ENCODE data around the gene ZDHHC18.
"Not testable (repeated sequence)": the region's sequence is repeated elsewhere in the genome, so short reads cannot be mapped to it uniquely, and the experiment has no call there.

The ZDHHC18 gene

DNA sequence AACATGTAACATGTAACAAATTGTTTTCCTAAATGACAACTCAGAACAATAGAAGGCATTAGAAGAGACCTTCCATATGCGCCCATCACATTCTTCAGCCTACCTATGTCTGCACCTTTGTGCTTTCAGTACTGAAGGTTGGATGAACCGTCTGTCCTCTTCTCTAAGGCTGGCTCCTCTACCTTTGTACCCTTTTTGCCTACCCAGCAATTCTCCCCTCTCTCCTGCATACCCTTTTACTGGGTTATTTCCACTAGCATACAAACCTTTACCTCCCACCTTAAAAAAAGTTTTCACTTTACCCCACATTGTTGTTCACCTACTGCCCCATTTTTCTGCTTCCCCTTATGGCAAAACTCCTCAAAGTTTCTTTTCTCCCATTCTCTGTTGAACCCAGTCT is 33.6 kb upstream of the ZDHHC18 start:
- no peak for DNase-seq

DNA sequence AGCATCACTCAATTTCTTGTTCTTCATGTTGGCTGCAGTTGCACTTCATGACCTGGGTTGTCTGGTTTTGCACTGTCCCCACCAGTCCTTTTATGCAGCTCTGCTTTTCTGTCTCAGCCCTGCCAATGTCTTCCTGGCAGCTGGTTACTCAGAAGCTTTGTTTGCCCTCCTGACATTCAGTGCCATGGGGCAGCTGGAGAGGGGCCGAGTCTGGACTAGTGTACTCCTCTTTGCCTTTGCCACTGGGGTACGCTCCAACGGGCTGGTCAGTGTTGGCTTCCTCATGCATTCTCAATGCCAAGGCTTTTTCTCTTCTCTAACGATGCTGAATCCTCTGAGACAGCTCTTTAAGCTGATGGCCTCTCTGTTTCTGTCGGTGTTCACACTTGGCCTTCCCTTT is 32.1 kb upstream of the ZDHHC18 start:
- no peak for DNase-seq

DNA sequence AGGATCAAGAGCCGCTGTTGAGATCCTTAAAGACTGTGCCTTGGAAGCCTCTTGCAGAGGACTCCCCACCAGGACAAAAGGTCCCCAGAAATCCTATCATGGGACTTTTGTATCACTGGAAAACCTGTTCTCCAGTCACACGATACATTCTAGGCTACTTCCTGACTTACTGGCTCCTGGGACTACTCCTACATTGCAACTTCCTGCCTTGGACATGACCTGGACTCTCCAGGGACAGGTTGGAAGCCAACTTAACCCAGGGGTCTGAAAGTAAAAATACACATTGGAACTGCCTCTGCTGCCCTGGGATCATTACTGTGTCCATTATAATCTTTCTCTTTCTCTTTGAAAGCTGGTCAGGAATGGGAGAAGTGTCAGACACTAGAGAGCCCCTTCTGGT is 28.9 kb upstream of the ZDHHC18 start:
- no peak for DNase-seq

DNA sequence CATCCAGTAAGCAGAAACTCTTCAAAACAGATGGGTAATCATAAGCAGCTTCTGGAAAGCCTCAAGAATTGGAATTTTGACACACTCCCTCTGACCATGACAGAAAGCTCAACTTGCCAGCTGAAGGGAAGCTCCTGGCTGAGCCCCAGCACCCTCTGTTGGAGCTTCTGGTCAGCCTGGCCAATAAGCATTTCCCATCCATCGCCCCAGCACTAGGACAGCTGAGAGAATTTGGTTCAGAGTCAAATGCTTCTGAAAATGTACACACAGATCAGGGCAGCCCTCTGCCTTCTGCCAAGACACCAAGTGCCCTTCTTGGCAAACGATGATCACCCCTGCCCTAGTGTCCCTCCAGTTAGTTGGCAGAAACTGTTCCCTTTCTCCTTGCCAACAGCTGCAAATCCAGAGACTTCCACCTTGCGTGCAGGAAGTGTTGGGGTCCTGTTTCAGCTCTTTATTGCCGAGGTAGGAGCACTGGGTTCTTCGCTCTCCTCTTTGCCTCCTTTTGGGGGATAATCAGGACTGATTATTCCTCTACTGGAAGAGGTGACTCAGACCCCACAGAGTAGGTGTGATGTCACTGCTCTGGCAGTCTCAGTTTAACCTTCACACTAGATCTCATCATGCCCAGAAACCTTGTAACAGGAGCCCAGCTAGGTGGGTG is 26.9 kb upstream of the ZDHHC18 start:
- peak; percentile 55 to 58 for DNase-seq

DNA sequence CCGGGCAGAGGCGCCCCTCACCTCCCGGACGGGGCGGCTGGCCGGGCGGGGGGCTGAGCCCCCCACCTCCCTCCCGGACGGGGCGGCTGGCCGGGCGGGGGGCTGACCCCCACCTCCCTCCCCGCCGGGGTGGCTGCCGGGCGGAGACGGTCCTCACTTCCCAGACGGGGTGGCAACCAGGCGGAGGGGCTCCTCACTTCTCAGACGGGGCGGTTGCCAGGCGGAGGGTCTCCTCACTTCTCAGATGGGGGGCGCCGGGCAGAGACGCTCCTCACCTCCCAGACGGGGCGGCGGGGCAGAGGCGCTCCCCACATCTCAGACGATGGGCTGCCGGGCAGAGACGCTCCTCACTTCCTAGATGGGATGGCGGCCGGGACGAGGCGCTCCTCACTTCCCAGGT is 22.6 kb upstream of the ZDHHC18 start:
- not testable (repeated sequence) for DNase-seq

DNA sequence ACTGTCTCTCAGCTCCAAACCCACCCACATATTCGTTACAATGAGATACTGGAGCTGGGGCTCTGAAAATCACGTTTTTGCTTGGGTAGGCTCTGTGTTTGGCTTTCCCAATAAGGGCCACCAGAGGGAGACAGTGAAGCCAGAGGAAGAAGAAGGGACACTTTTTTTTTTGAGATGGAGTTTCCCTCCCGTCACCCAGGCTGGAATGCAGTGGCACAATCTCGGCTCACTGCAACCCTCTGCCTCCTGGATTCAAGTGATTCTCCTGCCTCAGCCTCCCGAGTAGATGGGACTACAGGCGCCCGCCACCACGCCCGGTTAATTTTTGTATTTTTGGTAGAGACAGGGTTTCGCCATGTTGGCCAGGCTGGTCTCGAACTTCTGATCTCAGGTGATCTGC is 16.4 kb upstream of the ZDHHC18 start:
- peak; percentile 79 to 82 for DNase-seq

DNA sequence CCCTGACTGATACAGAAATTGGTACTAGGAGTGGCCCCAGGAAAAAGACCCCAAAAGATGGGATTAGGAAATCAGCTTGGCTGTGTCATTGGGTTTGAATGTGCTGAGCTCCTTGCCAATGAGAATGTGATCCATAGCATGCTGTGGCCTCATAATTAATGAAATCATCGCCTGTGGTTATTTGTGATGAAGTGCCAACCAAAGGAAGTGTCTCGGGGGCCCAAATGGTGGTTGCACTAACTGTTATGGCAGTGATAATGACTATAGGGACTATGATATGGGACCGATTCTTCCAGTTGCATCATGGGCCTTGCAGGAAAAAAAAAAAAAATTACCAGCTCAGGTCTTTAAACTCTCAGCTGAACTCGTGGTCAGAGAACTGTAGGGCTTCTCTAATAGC is 15.4 kb upstream of the ZDHHC18 start:
- no peak for DNase-seq

DNA sequence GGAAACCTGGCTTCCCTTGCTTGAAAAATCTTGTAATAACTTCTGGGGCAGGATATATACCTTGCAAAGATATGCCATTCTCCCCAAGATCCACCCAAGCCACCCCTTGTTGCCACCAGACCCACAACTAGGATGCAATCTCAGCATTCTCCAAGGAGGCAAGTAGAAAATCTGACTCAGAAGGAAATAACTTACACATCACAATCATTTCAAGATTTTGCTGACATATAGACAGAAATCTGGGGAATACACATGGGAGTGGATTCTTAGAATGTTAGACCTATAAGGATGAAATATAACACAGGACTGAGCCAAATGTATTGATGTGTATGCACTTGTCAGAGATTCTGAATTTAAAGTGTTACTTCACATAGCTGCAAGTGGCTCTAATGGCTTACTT is 14.8 kb upstream of the ZDHHC18 start:
- no peak for DNase-seq

DNA sequence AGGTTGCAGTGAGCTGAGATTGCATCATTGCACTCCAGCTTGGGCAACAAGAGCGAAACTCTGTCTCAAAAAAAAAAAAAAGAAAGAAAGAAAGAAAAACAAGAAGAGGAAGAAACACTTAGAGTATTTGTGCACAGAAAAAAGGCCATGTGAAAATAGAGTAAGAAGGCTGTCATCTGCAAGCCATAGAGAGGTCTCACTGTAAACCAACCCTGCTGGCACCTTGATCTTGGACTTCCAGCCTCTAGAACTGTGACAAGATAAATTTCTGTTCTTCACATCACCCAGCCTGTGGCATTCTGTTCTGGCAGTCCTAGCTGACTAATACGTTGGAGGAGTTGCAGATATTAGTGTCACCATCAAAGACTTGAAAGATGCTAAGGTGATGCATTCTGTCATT is 12.1 kb upstream of the ZDHHC18 start:
- DNase-seq: no peak

DNA sequence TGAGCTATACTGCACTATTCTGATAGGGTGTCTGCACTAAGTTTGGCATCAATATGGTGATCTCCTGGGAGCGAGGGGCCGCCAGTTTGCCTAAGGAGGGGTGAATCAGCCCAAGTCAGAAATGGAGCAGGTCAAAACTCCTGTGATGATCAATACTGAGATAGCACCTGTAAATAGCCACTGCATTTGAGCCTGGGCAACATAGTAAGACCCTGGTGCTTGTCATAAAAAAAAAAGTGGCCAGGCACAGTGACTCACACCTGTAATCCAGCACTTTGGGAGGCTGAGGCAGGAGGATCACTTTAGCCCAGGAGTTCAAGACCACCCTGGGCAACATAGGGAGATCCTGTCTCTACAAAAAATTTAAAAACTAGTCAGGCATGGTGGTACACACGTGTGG is 11.6 kb upstream of the ZDHHC18 start:
- DNase-seq: no peak

DNA sequence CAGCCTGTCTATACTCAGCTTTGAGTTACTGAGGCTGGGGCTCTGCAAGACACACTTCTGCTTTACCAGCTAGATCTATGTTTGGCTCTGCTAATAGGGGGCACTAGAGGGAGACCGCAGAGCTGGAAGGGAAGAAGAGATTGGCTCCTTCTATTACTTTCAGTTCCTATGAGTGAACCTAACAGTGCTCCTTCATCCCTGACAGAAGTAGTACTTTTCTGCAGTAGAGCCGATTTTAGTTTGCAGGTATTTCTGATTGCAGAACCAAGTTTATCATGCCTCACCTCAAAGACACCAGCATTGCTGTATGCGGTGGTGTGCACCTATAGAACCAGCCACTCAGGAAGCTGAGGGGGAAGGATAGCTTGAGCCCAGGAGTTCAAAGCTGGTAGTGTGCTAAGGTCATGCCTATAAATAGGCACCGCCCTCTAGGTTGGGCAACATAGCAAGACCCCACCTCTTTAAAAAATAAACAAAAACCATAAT is 5.7 kb upstream of the ZDHHC18 start:
- DNase-seq: no peak

DNA sequence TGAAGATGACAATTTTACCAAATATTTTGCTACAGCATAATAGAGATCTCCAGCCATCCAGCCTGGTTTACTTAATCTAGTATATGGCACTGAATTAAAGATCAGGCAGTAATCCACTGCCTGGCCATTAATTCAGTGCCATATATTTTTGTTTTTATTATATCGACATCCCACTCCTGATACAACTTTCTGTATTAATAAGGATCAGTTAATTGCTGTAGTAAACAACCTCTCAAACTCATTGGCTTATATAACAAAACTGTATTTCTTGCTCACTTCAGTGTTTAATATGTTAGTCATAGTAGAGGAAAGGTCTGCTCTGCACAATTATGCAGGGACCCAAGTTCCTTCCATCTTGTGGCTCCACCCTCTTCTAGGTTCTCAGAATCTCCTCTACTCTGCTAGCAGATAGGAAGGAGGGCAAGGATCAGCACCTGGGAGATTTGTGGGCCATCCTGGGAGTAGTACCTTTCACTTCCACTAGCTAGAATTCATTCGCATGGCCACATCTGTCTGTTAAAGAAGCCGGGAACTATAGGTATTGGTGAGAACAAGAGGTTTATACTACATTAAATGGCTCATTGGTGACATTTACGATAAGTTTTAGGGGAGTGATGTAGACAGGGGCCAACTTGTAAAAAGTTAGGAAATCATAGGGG is 3.6 kb upstream of the ZDHHC18 start:
- no peak for DNase-seq

DNA sequence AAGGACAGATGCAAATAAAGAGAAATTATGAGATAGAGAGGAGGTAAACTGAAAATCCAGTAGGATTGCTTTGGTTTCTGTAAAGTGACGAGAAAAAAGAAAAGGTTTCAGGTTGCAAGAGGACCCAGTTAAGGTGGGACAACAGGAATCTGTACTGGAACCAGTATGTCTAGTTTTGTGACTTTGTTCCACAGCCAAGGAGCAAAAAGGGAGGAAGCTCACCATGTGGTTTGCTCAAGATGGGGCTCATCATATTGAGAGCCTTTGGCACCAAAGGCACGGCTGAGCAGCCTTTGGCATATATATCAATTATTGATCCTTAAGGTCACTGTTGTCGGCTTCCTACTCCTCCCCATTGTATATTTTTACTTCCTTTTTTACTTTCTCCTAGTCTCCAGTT is 1.8 kb upstream of the ZDHHC18 start:
- no peak for DNase-seq

DNA sequence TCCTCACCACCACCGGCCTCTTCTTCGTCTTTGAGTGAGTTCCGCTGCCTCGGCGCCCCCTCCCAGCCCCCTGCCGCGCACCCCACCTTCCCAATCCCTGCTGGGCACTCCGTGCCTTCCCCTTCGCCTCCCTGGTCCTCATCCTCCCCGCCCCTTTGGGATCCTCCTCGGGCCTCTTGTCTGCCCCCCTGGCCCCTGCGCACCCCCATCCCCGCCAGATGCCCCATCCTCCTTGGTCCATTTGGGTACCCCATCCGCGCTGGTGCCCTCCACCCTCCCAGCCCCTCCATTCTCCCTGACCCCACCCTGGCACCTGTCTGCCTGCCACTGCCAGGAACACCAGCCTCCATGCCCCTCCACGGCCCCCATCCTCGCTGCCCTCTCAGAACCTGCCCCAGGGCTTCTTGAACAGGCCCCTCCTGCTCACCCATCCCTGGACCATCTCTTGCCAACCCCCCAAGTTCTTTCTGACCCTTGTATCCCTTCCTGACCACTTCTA is 667 bp downstream of the ZDHHC18 start:
- DNase-seq: peak; percentile 31 to 33

DNA sequence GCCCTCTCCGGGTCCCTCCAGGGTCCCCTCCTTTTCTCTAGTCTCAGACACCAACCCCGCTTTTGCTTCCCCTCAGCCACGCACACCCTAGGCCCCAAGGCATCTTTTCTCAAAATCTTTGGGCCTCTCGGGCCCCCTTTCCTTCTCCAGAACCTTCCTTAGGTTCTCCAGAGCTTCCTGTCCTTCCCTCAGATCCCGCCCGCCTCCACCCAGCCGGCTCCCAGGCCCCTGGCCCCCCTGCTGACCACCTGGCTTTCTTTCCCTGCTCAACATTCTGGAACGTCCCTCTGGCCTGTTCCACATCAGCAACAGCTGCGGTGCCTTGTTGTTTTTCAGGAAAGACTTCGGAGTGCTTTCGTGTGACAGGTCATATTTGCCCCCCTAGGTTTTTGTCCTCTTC is 1.2 kb downstream of the ZDHHC18 start:
- DNase-seq: no peak

DNA sequence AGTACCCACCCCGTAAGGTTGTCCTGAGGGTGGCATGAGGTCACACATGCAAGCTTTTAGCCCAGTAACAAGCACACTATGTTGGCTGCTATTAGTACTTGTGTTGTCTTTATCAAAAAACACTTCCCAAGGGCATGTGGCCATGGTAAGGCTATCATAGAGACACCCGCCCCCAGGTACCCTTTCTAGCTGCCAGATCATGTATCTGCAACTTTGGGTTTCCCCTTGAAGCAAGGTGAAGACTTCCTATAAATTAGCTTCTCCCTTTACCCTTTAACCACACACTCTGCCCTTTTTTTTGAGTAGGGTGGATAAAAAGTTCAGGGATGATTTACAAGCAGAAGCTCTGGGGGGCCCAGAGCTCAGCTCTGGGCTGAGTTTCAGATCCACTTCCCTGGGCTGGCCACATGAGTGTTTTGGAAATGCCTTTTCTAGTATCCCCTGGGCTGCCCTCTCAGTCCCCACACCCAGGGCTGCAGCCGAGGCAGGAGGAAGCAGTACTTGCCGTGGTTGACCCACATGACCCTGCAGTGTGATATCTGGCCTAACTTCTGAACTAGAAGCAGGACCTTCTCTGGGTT is 2.0 kb downstream of the ZDHHC18 start:
- DNase-seq: peak; percentile 37 to 42

DNA sequence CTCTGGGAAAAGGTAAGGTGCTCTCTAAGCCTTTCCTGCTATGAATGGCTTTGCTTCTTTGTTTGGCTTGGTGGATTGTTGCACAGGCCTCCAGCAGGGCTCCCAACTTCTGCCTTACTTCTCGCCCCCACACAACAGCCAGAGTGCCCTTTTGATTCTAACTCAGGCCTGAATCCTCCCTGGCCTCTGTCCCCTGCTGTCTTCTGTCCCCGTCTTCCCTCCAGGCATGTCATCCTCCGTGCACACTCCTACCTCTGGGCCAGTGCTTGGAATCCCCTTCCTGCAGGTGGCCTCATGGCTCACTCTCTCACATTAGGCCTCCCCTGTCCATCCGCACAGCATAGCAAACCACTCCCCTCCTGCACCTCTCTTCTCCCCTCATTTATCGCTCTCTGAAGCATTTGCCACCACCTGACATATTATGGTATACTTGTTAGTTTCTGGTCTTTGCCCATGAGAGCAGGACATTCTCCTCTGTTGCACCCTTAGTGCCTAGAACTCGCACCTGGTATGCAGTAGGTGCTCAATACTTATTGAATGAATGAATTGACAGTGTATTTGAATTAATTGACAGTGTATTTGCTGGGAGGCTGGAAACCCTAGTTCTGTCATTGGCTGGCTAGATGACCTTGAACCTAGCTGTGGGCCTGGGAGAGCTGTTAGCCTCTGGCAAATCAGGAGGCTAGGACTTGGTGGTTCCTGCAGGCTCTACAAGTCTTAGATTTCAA is 2.9 kb downstream of the ZDHHC18 start:
- no peak for DNase-seq

DNA sequence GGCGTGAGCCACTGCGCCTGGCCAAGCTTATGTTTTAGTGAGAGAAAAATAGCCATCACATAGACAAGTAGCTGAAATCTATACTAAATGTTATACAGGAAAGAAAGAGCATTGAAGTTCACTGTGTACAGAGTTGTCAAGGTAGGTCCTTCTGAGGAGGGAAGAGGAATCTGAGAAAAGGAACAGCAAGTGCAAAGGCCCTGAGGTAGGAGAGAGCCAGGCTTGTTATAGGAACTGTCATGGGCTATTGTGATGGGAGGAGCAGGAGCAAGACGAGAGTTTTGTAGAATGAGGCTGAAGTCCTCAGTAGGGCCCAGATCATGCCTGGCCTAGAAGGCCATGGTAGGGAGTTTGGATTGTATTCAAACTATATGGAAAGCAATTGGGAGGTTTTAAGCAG is 4.6 kb downstream of the ZDHHC18 start:
- no peak for DNase-seq

DNA sequence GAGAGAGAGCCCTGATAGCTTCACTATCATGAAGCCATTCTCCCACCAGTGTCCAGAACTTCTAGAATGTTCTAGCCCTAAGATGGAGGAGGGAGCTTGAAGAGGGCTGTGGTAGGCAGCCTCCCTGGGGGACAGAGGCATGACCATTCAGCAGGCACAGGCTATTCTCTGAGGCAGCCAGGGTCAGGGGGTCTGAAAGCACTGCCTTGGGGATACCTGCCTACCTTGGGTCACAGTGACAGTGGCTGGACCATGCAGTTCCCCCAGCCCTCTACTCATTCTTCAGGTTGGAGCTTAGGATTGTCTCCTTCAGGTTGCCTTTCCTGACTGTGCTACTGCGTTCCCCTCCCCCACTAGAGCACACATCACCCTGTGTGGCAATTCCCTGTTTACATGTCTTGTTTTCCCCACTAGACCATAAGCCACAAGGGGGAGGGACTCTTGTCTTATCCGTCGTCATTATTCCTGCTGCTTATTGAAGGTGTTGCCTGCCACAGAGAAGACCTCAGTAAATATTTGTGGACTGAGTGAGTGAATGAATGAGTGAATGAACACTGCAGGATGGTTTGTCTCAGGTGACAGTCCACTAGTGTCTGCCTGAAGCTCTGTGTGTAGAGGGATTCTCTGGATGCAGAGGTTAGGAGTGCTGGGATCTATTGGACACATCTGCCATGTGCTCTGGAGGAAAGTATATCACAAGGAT is 5.2 kb downstream of the ZDHHC18 start:
- DNase-seq: no peak

DNA sequence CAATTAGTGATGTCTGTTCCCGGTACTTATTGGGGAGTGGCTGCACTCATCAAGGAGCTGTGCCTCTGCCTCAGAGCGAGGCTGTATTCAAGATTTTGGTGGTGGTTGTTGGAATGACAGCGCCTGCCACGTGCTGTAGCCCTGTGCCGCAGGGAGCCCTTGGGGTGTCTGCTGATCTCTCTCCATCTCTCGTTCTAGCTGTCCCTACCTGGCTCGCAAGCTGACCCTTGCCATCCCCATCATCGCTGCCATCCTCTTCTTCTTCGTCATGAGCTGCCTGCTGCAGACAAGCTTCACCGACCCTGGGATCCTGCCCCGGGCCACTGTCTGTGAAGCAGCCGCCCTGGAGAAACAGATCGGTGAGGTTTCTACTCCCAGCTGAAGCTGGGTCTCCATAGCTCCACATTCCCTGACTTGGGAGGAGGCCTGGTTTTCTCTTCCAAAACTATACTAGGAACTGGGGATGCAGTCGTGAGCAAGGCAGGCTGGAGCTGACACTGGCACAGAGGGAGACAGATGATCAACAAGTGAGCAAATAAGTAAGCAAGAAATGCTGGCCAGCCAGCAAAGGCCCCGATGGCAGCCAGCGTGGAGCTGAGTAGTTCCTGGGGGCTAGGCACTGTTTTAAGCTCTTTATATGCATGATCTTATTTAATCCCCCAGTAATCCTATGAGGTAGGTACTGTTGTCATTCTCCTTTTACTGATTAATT is 5.9 kb downstream of the ZDHHC18 start:
- DNase-seq: no peak

DNA sequence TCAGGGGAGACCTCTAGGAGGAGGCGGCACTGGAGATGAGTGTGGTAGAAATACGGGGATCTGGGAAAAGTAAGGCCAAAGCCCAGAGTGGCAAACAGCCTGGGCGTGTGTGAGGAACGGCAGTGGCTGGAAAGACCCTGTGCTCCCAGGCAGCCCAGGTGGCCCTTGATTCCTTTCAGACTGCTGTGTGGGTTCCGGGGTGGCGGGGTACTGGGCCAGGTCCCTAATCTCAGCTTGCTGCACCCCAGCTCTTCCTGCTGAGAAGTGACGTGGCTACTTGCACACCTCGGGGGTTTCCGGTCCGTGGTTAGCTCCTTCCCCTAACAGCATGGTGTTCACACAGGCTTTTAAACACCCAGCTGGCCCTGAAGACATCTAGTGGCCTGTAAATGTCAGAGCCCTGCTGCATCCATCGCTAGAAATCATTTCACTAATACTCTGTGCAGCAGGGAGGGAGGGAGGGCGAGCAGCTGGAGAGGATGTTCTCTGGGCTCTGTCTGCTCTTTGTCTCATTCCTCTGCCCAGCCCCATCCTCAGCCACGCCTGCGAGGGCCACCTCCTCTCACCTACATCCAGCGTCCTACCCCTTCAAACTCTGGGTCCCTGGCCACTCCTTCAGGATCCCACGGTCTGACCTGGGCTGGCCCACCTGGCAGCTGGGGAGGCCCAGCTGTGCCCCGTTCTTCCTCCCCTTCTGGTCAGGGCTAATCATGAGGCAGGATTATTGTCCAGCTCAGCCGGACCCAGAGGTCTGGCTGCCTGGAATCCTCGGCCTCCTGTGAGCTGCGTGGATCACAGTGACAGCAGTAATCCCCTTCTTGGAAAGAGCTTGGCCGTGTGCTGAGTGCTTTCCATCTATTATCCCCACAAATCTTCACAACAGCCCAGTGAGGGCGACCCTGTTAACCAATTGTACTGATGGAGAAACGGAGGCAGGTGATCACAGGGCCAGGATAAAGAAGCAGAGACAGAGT is 7.2 kb downstream of the ZDHHC18 start:
- peak; percentile 78 to 83 for DNase-seq

Data from activated T-cell treated with anti-CD3 and anti-CD28 coated beads, Interleukin-2, amount 50 U/mL, for 48 hours (primary cell).